Measurements from ENCODE around the gene GDI1. TPM values are rescaled to one million over a fixed set of nuclear protein-coding genes. Genes with fewer than 3 reads are reported as not detected.
A peak's percentile ranks its signal among the peaks of the same experiment; 100 is the strongest.

GDI1 gene
- total and polyA plus RNA-seq, 9 of the 15 experiments (the other 6 are each of a cell fraction or from before 2014, with no cell fraction given) = 0.97 to 82.6 (median 37.5) TPM

GRCh38 chrX:154428176-154429171 is 8.5 kb upstream of the GDI1 start, which contains the start of gene ATP6AP1 (continued):
- TF ChIP-seq, protein P1, sequence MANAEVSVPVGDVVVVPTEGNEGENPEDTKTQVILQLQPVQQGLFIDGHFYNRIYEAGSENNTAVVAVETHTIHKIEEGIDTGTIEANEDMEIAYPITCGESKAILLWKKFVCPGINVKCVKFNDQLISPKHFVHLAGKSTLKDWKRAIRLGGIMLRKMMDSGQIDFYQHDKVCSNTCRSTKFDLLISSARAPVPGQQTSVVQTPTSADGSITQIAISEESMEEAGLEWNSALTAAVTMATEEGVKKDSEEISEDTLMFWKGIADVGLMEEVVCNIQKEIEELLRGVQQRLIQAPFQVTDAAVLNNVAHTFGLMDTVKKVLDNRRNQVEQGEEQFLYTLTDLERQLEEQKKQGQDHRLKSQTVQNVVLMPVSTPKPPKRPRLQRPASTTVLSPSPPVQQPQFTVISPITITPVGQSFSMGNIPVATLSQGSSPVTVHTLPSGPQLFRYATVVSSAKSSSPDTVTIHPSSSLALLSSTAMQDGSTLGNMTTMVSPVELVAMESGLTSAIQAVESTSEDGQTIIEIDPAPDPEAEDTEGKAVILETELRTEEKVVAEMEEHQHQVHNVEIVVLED (CRISPR knock-in tag; IDR thresholded peaks at IDR 0.05) = peak; percentile 61; the same call in 1 of the 2 replicates
- TF ChIP-seq ETS1 (conservative IDR thresholded peaks at IDR 0.05; ENCODE audit: control insufficient read depth, low read depth, low read length) (0 out of 2 replicates have a peak, but pooled peaks have one; percentile 61), HCFC1 (IDR thresholded peaks at IDR 0.05; ENCODE audit: low read depth, low read length) (no peak), ESRRA (IDR thresholded peaks at IDR 0.05; ENCODE audit: borderline replicate concordance, low read depth) (peak; percentile 30; the same call in 1 of the 2 replicates), FOXA1 (IDR thresholded peaks at IDR 0.05; ENCODE audit: borderline replicate concordance) (no peak), HES1 (IDR thresholded peaks at IDR 0.05; ENCODE audit: low read depth) (no peak), BRF2 (IDR thresholded peaks at IDR 0.05; ENCODE audit: borderline replicate concordance, insufficient read depth, insufficient read length) (no peak), TAL1 (IDR thresholded peaks at IDR 0.05) (no peak), LEF1 (IDR thresholded peaks at IDR 0.05) (no peak), NR2C1 (IDR thresholded peaks at IDR 0.05) (no peak), NR2C1 (tag; IDR thresholded peaks at IDR 0.05) (peak; percentile 20; the same call in 1 of the 2 replicates), NRF1 (conservative IDR thresholded peaks at IDR 0.05 in 1 of 2, IDR thresholded peaks at IDR 0.05 in 1 of 2) (peak; percentile 54 to 64; a peak in 3 of 4 replicates), PHF20 (IDR thresholded peaks at IDR 0.05; ENCODE audit: partially characterized antibody) (peak; percentile 65), TEAD2 (tag; IDR thresholded peaks at IDR 0.05) (no peak), MTF1 (CRISPR knock-in tag; IDR thresholded peaks at IDR 0.05; ENCODE audit: borderline replicate concordance) (no peak), FOXM1 (IDR thresholded peaks at IDR 0.05; ENCODE audit: low read depth) (0 out of 2 replicates have a peak, but pooled peaks have one; percentile 18), FOXM1 (CRISPR knock-in tag; IDR thresholded peaks at IDR 0.05; ENCODE audit: low read depth) (no peak), RB1 (IDR thresholded peaks at IDR 0.05; ENCODE audit: low read depth) (peak; percentile 55; the same call in 1 of the 2 replicates), CHD2 (IDR thresholded peaks at IDR 0.05; ENCODE audit: low read depth, low read length) (peak; percentile 79), ZNF124 (CRISPR knock-in tag; IDR thresholded peaks at IDR 0.05) (no peak), ZNF143 (CRISPR knock-in tag; IDR thresholded peaks at IDR 0.05) (no peak)
- TF ChIP-seq, protein P2, sequence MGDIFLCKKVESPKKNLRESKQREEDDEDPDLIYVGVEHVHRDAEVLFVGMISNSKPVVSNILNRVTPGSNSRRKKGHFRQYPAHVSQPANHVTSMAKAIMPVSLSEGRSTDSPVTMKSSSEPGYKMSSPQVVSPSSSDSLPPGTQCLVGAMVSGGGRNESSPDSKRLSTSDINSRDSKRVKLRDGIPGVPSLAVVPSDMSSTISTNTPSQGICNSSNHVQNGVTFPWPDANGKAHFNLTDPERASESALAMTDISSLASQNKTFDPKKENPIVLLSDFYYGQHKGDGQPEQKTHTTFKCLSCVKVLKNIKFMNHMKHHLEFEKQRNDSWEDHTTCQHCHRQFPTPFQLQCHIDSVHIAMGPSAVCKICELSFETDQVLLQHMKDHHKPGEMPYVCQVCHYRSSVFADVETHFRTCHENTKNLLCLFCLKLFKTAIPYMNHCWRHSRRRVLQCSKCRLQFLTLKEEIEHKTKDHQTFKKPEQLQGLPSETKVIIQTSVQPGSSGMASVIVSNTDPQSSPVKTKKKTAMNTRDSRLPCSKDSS (IDR thresholded peaks at IDR 0.05; ENCODE audit: low read depth, partially characterized antibody) = no peak
